Fibroblast of lung (primary cell): ENCODE data around the gene AKAP13. TPM values are rescaled to one million over a fixed set of nuclear protein-coding genes. Genes with fewer than 3 reads are reported as not detected.

Experiments used
- DNase-seq, 2 donors: peaks; one replicate each; pipeline versions ENCODE4 v3.0.0 to v3.0.0-alpha.2; 2010; ENCODE audit warnings: low read depth in 2 of 2
- H2AFZ ChIP-seq: 2 replicates; pipeline ENCODE4 v1.5.1; 2012; ENCODE audit warnings: low read length, control low read depth, inconsistent platforms
- H3K27ac ChIP-seq: 2 replicates; pipeline ENCODE4 v1.5.1; 2011; ENCODE audit warnings: low read length, control low read depth; ENCODE audit not compliant: insufficient read depth
- H3K27me3 ChIP-seq: 2 replicates; pipeline ENCODE4 v1.5.1; 2011; ENCODE audit warnings: mild to moderate bottlenecking, low read length; ENCODE audit not compliant: control insufficient read depth, insufficient read depth
- H3K36me3 ChIP-seq: 2 replicates; pipeline ENCODE4 v1.5.1; 2011; ENCODE audit warnings: low read length; ENCODE audit not compliant: control insufficient read depth, insufficient read depth
- H3K4me1 ChIP-seq: 2 replicates; pipeline ENCODE4 v1.5.1; 2011; ENCODE audit warnings: low read length; ENCODE audit not compliant: control insufficient read depth, insufficient read depth; ENCODE audit errors: extremely low read depth
- H3K4me2 ChIP-seq: 2 replicates; pipeline ENCODE4 v1.5.1; 2011; ENCODE audit warnings: low read length, control low read depth; ENCODE audit not compliant: insufficient read depth; ENCODE audit errors: extremely low read depth
- H3K4me3 ChIP-seq, 4 experiments: fragments of 200-600 bp in 1 of 4; sonication (generic) in 1 of 4; replicated peaks in 1 of 4; 2 replicates each; pipeline ENCODE4 v1.5.1; 2011 to 2016; ENCODE audit warnings: low read length in 4 of 4, low read depth in 3 of 4, mild to moderate bottlenecking in 3 of 4, control low read depth in 2 of 4, inconsistent platforms in 1 of 4, mixed read lengths in 1 of 4; ENCODE audit not compliant: insufficient read depth in 1 of 4; ENCODE audit errors: control extremely low read depth in 1 of 4
- H3K79me2 ChIP-seq: 2 replicates; pipeline ENCODE4 v1.5.1; 2012; ENCODE audit warnings: mild to moderate bottlenecking, low read length, inconsistent platforms; ENCODE audit not compliant: control insufficient read depth, insufficient read depth
- H3K9ac ChIP-seq: 2 replicates; pipeline ENCODE4 v1.5.1; 2011; ENCODE audit warnings: mild to moderate bottlenecking, low read length, control low read depth; ENCODE audit not compliant: insufficient read depth
- H3K9me3 ChIP-seq: 2 replicates; pipeline ENCODE4 v1.5.1; 2012; ENCODE audit warnings: low read depth, low read length; ENCODE audit not compliant: control insufficient read depth, insufficient read depth
- H4K20me1 ChIP-seq: 2 replicates; pipeline ENCODE4 v1.5.1; 2011; ENCODE audit warnings: low read length; ENCODE audit not compliant: control insufficient read depth, insufficient read depth; ENCODE audit errors: extremely low read depth
- EZH2 ChIP-seq: IDR thresholded peaks from 2 replicates; pipeline ENCODE4 v1.5.1; 2012; ENCODE audit warnings: low read length, control low read depth, mild to moderate bottlenecking; ENCODE audit errors: missing control alignments
- polyA plus RNA-seq, 2 donors: library from polyadenylated mRNA; depleted of rRNA in 1 of 2; stranded (reverse) in 1 of 2; unstranded in 1 of 2; fragments of >200 nt; gene quantifications; 2 replicates each; pipeline ENCODE4 v1.2.1, GENCODE V29; 2011 to 2012; ENCODE audit warnings: missing spikeins in 1 of 2
- total RNA-seq: library from RNA; depleted of rRNA; stranded (reverse); fragments of >200 nt; gene quantifications from 2 replicates; pipeline ENCODE4 v1.2.1, GENCODE V29; 2014
- TF ChIP-seq, protein P1 (sequence below), 2 donors: IDR thresholded peaks in 1 of 2; conservative IDR thresholded peaks in 1 of 2; 1 replicate in 1 of 2; 2 replicates in 1 of 2; pipeline ENCODE4 v1.5.1; 2011 to 2012; ENCODE audit warnings: low read length in 2 of 2, control low read depth in 1 of 2, inconsistent platforms in 1 of 2, low read depth in 1 of 2, mild to moderate bottlenecking in 1 of 2

AKAP13 gene
- total and polyA plus RNA-seq, 2 donors (not counting 1 experiment from before 2014, with no cell fraction given), result 8.3 to 68.4 TPM

DNA sequence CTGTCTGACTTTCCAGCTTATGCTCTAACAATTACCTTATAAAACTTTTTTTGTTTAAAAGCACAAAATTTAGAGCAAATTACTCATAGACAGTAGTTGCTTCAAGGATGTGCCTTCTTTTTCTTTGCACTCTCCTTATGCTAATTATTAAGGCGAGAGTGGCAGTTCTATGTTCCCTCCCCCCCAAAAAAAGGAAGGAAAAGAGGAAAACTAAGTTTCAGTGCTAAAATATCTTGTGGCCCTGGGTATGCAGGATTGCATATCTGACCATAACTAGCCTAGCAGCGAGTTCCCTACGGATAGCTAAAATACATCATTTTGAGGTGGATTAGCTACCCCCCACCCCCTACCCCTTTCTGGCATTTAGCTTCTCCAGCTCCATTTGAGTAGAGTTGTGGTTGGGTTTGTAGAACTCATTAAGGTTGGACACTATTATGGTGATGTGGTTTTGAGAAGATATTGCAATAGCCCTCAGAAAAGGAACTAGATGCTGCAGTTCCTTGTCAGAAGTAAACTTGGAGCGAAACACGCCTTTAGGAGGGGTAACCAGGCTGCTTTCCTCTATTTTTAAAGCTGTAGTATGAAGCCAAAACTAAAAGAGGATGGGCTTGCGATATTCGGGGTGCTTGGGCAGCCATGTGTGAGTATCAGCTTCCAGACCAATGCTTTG is 174.6 kb downstream of the AKAP13 start:
- DNase-seq, result no peak

DNA sequence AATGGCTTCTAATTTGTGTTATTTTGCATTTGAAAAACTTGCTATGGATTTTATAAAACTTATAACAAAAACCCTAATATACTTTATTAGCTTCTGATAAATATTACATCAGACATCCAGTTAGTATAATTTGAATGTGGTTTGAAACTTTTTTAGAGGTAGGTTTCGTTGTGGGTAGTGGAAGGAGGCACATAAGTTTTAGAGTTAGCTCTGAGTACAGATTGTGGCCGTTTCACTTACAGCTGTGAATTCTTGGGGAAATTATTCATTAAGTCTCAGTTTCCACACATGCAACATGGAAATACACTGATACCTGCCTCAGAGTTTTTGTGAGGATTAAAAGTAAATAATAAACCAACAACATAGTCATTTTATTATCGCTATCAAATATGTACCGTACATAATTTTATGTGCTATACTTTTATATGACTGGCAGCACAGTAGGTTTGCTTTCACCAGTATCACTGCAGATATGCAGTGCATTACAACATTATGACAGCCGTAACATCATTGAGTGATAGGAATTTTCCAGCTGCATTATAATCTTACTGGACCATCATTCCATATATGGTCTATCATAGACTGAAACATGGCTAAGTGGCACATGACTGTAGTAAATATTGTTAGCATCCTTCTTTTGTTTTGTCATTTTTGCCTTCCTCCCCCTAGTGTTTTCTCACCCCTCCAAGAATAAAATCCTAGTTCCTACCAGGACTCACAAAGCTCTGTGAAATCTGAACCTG is 175.6 kb downstream of the AKAP13 start:
- H3K4me1 ChIP-seq, result no peaks in the 10 kb centered on the region

More for the DNA sequence above, 174.6 kb downstream of the AKAP13 start:
- Histone ChIP-seq H3K4me3 (no peak overlapping the region), H3K4me2 (no peak overlapping the region), H4K20me1 (no peaks in the 10 kb centered on the region), H2AFZ (no peak overlapping the region), H3K79me2 (peaks cover 2% of the 10 kb centered on the region), H3K36me3 (no peaks in the 10 kb centered on the region), H3K27me3 (no peaks in the 10 kb centered on the region), H3K4me1 (no peaks in the 10 kb centered on the region), H3K9ac (no peak overlapping the region), H3K9me3 (no peaks in the 10 kb centered on the region), H3K27ac (no peak overlapping the region)
- TF ChIP-seq, protein P1, sequence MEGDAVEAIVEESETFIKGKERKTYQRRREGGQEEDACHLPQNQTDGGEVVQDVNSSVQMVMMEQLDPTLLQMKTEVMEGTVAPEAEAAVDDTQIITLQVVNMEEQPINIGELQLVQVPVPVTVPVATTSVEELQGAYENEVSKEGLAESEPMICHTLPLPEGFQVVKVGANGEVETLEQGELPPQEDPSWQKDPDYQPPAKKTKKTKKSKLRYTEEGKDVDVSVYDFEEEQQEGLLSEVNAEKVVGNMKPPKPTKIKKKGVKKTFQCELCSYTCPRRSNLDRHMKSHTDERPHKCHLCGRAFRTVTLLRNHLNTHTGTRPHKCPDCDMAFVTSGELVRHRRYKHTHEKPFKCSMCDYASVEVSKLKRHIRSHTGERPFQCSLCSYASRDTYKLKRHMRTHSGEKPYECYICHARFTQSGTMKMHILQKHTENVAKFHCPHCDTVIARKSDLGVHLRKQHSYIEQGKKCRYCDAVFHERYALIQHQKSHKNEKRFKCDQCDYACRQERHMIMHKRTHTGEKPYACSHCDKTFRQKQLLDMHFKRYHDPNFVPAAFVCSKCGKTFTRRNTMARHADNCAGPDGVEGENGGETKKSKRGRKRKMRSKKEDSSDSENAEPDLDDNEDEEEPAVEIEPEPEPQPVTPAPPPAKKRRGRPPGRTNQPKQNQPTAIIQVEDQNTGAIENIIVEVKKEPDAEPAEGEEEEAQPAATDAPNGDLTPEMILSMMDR (conservative IDR thresholded peaks at IDR 0.05 in 1 of 2, IDR thresholded peaks at IDR 0.05 in 1 of 2; ENCODE audit: low read depth in 1 of 2, low read length in 2 of 2), result no peak
- no peak for TF ChIP-seq EZH2

DNA sequence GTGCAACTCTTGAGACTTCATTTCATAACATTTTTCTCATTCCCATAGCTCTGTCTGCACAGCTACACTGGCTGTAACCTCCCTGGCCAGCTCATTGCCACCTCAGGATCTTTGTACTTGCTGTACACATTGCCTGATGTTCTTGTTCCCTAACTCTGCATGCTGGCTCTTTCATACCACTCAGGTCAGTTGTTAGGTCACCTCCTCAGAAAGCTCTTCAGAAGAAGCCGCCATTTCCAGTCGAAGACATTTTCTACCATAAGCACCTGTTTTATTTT is 176.2 kb downstream of the AKAP13 start:
- H3K27ac ChIP-seq, result no peak overlapping the region
- H2AFZ ChIP-seq, result no peak overlapping the region
- no peak overlapping the region for H3K4me3 ChIP-seq
- H3K9me3 ChIP-seq, result no peaks in the 10 kb centered on the region
- no peaks in the 10 kb centered on the region for H3K4me1 ChIP-seq
- no peaks in the 10 kb centered on the region for H3K36me3 ChIP-seq
- H3K4me2 ChIP-seq, result no peak overlapping the region
- no peaks in the 10 kb centered on the region for H3K27me3 ChIP-seq
- no peaks in the 10 kb centered on the region for H4K20me1 ChIP-seq
- no peak overlapping the region for H3K9ac ChIP-seq
- no peak for TF ChIP-seq EZH2
- TF ChIP-seq, protein P1 (conservative IDR thresholded peaks at IDR 0.05 in 1 of 2, IDR thresholded peaks at IDR 0.05 in 1 of 2; ENCODE audit: low read depth in 1 of 2, low read length in 2 of 2), result no peak
- no peak for DNase-seq
- peaks cover 2% of the 10 kb centered on the region for H3K79me2 ChIP-seq

More for the DNA sequence above, 175.6 kb downstream of the AKAP13 start:
- Histone ChIP-seq H3K9ac (no peak overlapping the region), H3K4me3 (no peak overlapping the region), H4K20me1 (no peaks in the 10 kb centered on the region), H3K27ac (no peak overlapping the region), H3K9me3 (no peaks in the 10 kb centered on the region), H2AFZ (no peak overlapping the region), H3K27me3 (no peaks in the 10 kb centered on the region), H3K79me2 (peaks cover 2% of the 10 kb centered on the region), H3K36me3 (no peaks in the 10 kb centered on the region), H3K4me2 (no peak overlapping the region)
- TF ChIP-seq EZH2, result no peak
- TF ChIP-seq, protein P1 (conservative IDR thresholded peaks at IDR 0.05 in 1 of 2, IDR thresholded peaks at IDR 0.05 in 1 of 2; ENCODE audit: low read depth in 1 of 2, low read length in 2 of 2), result no peak
- DNase-seq, result no peak
